ENCODE data around the gene LCN1. TPM values are rescaled to one million over a fixed set of nuclear protein-coding genes. Genes with fewer than 3 reads are reported as not detected.

Gene LCN1
- polyA plus RNA-seq, 3 donors, result not detected

GRCh38 chr9:135488013-135488330 is 33.3 kb upstream of the LCN1 start:
- DNase-seq, result no peak

- DNase-seq, result no peak
Observed at GRCh38 chr9:135488527-135488926, 32.7 kb upstream of the LCN1 start.

- no peak for DNase-seq
Observed at GRCh38 chr9:135489188-135489906, 31.9 kb upstream of the LCN1 start.

- no peak for DNase-seq
Observed at GRCh38 chr9:135490166-135490870, 30.9 kb upstream of the LCN1 start.

GRCh38 chr9:135490980-135491464 is 30.2 kb upstream of the LCN1 start:
- DNase-seq, result no peak

DNA sequence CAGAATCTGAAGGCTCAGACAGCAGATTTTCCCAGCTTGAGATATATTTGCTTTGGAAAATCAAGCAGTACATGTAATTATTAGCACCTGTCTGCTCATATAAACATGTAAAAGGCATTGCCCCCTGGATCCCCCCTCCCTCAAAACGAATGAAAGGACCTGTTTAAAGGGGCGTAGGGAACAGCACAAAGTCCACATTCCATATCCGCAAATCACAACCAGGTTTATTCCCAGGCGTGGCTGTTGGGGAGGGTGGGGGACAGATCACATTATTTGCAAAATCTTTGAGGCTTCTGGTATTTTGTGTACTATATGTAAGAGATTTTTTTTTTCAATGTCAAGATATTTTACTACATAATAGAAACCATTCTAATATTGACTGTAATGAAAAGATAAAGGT is 29.5 kb upstream of the LCN1 start:
- no peak for DNase-seq

GRCh38 chr9:135492886-135493669 is 28.2 kb upstream of the LCN1 start:
- DNase-seq, result no peak

GRCh38 chr9:135494791-135495559 is 26.3 kb upstream of the LCN1 start:
- no peak for DNase-seq

- DNase-seq, result no peak
Observed at GRCh38 chr9:135498381-135499126, 22.7 kb upstream of the LCN1 start.

DNA sequence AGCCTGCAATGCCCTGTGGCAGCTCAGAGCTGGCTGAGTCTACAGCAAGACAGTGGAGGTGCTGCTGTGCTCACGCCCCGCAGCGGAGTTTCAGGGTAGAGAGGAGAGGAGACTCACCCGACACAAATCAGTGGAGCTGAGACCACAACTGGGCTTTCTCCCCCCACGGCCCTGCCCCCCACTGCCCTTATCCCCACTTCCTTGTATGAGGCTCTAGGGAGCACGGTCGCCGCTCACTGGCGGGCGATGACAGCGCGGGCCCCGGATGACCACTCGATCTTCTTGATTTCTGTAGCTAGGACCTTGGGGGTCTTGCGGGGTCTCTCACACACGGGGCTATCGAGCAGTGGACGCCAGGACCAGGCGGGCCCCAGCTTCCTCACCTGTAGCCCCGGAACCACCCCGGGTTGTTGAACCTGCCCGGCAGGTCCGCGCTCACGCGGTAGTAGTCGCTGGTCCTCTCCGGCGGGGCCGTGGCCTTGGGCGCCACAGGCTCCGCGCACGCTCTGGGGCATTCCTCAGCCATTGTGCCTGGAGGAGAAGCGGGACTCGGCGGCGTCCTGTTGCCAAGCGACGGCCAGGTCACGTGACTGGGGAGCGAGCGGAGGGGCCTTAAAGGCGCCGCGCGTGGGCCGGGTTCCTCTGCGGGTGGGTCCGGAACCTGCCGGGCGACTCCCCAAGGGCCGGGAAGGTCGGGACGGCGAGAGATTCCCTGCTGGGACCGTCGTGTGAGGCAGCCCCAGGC is 21.7 kb upstream of the LCN1 start:
- DNase-seq, result peak; percentile 89

DNA sequence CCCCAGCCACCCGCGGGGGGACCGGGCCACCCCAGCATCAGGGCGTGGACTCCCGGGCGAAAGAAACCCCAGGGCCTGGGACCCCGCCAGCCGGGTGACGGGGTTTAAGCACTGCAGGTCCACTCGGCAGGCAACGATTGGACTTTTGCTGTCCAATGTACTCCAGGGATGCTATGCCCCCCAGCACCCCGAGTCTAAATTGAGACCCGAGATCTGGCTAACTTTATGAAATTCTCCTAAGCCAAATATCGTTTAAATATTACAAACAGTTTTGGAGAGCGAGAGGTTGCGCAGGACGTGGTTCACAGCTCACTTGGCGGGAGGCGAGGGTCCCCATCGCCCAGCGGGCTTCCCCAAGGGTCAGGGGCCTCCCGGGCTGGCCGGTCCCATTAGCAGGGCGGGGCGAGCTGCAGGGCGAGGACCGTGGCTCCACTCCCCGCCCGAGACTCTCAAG is 21.1 kb upstream of the LCN1 start:
- DNase-seq, result no peak

DNA sequence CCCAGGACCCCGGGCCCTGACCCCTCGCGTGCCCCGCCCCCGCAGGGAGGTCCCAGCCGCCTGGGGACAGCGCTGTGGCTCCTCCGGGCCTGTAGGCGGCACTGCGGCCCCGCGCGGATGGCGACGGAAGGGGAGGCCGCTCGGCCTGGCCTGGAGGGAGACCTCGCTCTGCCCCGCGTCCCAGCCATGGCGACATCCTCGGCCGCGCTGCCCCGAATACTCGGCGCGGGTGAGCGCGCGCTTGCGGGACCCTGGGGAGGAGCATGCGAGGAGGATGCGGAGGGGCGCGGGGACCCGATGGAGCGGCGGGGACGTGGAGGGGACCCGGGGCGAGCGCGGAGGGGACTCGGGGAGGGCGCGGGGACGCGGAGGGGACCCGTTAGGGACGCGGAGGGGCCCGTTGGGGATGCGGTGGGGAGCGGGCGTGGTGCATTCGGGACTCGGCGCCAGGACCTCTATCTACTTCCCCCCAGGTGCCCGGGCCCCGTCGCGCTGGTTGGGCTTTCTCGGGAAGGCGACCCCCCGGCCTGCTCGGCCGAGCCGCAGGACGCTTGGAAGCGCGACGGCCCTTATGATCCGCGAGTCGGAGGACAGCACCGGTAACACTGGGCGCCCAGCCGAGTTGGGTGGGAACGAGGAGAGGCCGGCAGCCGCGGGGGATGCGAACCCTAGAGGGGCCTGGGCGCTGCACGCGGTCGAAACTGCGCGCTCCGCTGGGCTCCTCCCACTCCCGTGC is 20.5 kb upstream of the LCN1 start, which contains the start of gene MRPS2:
MRPS2 (plus strand) TSS at position 158 of the 736 bp plus-strand sequence; CDS start at position 187, 29 bp downstream.
- DNase-seq, result peak; percentile 88

GRCh38 chr9:135501261-135502167 is 19.7 kb upstream of the LCN1 start:
- DNase-seq, result no peak

GRCh38 chr9:135502168-135502872 is 18.9 kb upstream of the LCN1 start:
- DNase-seq, result no peak

GRCh38 chr9:135502873-135503321 is 18.3 kb upstream of the LCN1 start:
- no peak for DNase-seq

DNA sequence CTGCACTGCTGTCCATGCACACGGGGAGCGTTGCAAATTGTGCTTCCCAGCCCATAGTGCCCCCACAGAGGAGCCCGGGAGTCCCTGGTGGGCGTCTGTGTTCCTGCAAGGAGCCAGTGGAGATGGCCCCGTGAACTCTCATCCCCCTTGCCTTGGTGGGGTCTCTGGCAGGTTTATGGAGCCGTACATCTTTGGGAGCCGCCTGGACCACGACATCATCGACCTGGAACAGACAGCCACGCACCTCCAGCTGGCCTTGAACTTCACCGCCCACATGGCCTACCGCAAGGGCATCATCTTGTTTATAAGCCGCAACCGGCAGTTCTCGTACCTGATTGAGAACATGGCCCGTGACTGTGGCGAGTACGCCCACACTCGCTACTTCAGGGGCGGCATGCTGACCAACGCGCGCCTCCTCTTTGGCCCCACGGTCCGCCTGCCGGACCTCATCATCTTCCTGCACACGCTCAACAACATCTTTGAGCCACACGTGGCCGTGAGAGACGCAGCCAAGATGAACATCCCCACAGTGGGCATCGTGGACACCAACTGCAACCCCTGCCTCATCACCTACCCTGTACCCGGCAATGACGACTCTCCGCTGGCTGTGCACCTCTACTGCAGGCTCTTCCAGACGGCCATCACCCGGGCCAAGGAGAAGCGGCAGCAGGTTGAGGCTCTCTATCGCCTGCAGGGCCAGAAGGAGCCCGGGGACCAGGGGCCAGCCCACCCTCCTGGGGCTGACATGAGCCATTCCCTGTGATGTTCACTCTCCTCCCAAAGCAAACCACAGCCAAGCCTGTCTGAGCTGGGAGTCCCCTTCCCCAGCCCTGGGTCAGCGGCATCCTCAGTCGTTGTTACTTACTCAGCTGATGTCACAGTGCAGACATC is 17.6 kb upstream of the LCN1 start:
- no peak for DNase-seq

Measured in renal pelvis (tissue), 4 donors.